GM21447 (cell line): ENCODE results near the gene CHRFAM7A.
"Not testable (repeated sequence)": the region's sequence is repeated elsewhere in the genome, so short reads cannot be mapped to it uniquely, and the experiment has no call there.

Experiments used
- ATAC-seq: cut with Tn5 transposase; IDR thresholded peaks from one replicate; pipeline ENCODE4 v1.9.1; 2021; ENCODE audit not compliant: unreplicated experiment

The CHRFAM7A gene

GRCh38 chr15:30392766-30393663, at the start of gene CHRFAM7A:
Gene CHRFAM7A, minus strand, starts transcription at chr15:30393540. Its CDS starts 10,189 bp downstream, at chr15:30383351.
- ATAC-seq, result not testable (repeated sequence)

GRCh38 chr15:30438348-30438747, 45.0 kb upstream of the CHRFAM7A start:
- not testable (repeated sequence) for ATAC-seq

- not testable (repeated sequence) for ATAC-seq
Observed at GRCh38 chr15:30435878-30436277, 42.5 kb upstream of the CHRFAM7A start.

DNA sequence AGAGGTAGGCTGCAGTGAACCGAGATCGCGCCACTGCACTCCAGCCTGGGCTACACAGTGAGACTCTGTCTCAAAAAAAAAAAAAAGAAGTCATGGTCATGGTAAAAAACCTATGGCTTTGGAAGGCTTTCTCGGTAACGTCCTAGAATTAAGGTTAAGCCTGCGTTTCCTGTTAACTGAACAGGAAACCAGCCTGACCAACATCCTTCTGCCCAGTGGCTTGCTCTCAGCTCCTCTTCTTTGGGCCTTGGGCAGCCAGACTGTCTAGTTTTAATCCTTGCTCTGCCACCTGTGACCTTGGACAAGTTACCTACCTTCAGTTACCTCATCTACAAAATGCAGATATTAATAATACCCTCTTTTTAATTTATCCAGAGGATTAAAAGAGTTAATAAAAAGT, 27.4 kb upstream of the CHRFAM7A start:
- ATAC-seq, result not testable (repeated sequence)

GRCh38 chr15:30414160-30414559, 20.8 kb upstream of the CHRFAM7A start, which contains the start of gene GOLGA8R:
Gene GOLGA8R, minus strand, starts transcription at chr15:30414260. Its CDS starts 98 bp downstream, at chr15:30414162.
- not testable (repeated sequence) for ATAC-seq

GRCh38 chr15:30407636-30408035, 14.3 kb upstream of the CHRFAM7A start:
- ATAC-seq, result not testable (repeated sequence)

- ATAC-seq, result not testable (repeated sequence)
Observed at GRCh38 chr15:30398988-30399387, 5.6 kb upstream of the CHRFAM7A start.

DNA sequence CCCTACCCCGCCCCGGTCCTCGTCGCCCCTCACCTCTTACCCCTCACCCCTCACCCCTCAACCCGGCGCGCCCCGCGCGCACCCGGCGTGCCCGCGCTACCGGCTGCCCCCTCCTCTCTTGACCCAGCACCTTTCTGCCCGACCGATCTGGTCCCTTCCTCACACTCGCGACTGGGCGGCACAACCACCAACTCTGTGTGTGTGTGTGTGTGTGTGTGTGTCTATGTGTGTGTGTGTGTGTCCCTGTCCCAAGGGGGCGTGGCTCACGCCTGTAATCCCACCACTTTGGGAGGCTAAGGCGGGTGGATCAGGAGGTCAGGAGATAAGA, 288 bp upstream of the CHRFAM7A start:
- ATAC-seq, result not testable (repeated sequence)

DNA sequence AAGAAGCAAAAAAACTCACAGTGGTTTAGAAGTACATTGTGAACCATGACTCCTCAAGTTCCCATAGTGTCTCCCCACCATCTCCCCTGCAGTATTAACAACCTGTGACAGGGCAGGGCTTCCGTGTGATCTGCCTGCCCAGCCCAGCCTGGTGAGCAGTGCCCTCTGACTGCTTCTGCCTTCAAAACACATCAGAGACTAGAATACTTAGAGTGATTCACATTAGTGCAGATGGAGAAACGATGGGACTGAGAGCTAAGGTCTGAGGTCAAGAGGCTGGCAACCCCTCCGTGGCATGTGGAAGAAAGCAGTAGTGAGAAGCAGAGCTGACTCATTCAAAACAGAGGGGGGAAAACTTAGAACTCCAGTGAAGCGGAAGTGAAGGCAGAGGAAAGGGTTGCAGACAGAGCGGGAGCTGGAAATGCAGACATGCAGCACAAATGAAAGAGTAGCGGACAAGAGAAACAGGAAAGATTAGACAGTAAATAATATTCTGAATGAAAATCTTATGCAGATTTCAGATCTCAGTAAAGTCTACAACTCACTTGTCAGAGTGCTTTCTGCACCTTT, 6.9 kb downstream of the CHRFAM7A start:
- not testable (repeated sequence) for ATAC-seq

- ATAC-seq, result not testable (repeated sequence)
Observed at GRCh38 chr15:30377082-30377413, 16.3 kb downstream of the CHRFAM7A start.

DNA sequence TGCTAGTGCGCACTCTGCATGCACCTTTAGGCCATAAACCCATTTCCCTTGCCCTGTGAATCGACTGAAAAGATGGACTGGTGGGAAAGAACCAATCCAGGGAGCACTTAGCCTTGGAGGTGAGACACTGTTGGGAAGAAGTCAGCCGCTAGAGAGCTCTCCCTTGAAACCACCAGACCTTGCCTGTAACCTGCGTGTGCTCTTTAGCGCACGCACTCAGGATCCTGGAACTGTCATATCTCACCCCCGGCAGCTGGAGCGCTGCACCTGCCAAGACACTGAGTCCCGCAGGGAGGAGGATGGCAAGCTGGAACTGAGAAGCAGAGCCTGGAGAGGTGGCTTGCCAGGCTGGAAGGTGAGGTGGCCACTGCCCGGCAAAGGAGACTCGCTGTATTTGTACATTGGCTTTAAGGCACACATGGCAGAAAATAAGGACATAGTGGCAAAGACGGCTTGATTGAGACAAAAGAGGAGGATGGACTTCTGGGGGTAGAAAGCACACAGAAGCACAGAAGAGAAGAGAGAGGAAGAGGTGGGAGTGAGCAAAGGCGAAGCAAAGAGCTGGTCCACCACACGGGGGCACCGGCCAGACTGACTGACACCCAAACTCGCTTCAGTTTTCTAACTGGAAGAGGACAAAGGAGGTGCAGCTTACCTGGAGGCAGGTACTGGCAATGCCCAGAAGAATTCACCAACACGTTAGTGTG, 16.8 kb downstream of the CHRFAM7A start:
- not testable (repeated sequence) for ATAC-seq

- ATAC-seq, result not testable (repeated sequence)
Observed at GRCh38 chr15:30375872-30376271, 17.5 kb downstream of the CHRFAM7A start.

DNA sequence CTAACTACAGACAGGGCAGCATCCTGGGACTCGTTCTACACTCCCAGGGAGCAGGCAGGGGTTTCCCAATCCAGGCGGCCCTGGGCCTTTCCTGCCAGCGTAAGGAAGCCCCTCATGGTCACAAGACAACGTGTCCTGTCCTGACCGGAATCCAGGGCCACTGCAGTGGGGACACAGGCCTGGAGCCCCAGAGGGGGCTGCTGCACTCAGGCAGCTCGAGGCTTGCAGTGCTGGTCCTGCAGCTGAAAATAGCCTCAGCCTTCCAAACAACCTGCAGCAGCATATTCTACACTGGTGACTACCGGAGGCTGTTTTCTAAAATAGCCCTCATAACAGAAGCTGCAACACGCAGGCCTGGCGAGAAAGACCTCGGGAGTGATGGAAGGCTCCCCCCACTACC, 18.5 kb downstream of the CHRFAM7A start:
- not testable (repeated sequence) for ATAC-seq

DNA sequence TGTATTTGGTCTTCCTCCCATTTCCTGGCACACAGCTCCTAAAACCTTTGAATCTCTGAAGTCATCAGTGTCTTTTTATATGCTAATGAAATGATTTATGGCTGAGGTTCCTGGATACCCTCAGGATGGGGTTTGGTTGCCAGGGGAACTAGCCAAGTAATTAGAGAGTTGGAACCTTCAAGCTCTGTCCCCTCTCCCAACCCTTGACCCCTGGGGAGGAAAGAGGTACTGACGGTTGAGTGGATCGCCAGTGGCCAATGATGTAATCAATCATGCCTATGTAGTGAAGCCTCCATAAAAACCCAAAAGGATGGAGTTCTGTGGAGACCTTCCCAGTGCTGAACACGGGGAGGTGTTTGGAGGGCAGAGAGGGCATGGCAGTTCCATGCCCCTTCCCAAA, 25.1 kb downstream of the CHRFAM7A start:
- not testable (repeated sequence) for ATAC-seq

DNA sequence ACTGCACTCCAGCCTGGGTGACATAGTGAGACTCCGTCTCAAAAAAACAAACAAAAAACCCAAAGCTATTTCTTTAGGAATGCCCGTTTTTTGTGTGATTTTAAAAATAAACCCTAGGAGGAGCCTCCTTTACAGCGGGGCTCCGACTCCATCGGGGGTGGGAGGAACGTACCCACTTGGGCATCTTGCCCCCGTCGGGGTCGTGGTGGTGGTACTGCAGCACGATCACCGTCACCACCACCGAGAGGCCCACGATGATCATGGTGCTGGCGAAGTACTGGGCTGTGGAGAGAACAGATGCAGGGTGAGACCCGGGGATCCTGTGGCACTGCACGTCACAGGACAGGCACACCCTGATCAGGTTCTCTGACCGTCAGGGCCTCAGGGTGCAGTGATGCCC, 26.1 kb downstream of the CHRFAM7A start:
- ATAC-seq, result not testable (repeated sequence)

DNA sequence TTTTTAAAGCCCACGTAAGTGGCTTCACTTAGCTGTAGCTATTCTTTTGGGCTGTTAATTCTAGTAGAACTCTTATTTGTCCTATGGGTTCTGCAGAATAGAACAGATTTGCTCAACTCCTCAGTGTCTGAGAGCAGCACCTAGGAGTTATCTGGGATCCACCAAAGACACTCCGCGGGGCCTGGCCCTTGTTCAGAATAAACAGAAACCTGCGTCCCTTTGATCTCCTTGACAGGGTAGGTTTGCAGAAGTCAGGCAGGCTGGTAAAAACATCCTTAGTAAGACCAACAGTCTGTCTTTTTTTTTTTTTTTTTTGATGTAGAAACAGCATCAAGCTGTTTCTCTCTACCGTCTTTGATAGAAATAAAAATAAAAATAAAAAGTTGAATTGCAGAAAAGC, 31.9 kb downstream of the CHRFAM7A start:
- not testable (repeated sequence) for ATAC-seq

DNA sequence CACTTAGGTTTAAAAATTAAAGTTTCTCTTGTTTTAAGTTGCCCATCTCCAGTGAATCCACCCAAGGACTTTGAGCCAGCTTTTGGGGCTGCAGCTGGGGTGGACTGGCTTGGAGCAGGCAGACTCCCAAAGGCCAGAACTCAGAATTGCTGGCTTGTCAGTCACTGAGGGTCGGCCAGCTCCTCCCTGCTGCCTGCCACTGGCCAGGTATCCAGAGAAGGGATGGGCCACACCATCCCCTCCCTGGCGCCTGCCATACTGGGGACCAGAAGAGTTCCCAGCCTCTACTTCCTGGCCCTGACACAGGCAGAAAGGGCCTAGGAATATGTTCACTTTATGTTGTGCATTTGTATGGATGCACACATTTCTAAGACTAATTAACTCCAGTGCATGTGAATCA, 32.4 kb downstream of the CHRFAM7A start:
- ATAC-seq, result not testable (repeated sequence)

GRCh38 chr15:30355043-30355442, 38.3 kb downstream of the CHRFAM7A start:
- ATAC-seq, result not testable (repeated sequence)

DNA sequence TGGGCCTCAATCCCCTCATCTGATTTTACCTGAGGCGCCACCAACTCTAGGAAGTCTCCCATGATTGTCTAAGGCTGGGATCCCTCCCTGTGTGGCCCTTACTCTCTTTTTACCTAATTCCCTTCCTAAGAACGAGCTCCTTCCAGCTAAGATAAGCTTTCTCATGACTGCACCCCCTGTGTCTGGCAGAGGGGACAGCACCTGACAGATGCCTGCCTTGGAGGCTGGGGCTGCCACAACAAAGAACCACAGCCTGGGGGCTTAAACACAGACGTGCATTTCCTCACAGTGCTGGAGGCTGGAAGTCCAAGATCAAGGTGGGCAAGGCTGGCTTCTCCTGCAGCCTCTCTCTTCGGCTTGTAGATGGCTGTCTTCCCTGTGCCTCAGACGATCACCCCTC, 43.5 kb downstream of the CHRFAM7A start:
- ATAC-seq, result not testable (repeated sequence)

DNA sequence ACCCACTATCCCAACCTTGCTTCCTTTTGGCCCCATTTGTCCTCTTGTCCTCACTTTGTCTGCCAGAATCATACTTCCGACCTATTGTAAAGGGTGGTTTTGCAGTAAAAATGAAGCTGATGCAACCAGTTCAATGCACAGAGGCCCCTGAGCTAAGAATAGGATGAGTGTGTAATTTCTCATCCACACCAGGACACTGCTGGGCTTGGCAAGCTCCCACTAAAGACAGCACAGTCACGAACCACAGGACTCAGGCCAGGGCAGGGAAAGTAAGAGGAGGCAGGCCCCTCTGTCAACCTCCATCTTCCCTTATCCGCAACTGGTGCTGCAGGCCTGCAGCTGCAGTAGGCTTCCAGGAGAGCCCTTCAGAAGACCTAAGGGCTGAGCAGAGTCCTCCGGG, 56.8 kb downstream of the CHRFAM7A start:
- ATAC-seq, result not testable (repeated sequence)

- not testable (repeated sequence) for ATAC-seq
Observed at GRCh38 chr15:30334152-30334551, 59.2 kb downstream of the CHRFAM7A start.

DNA sequence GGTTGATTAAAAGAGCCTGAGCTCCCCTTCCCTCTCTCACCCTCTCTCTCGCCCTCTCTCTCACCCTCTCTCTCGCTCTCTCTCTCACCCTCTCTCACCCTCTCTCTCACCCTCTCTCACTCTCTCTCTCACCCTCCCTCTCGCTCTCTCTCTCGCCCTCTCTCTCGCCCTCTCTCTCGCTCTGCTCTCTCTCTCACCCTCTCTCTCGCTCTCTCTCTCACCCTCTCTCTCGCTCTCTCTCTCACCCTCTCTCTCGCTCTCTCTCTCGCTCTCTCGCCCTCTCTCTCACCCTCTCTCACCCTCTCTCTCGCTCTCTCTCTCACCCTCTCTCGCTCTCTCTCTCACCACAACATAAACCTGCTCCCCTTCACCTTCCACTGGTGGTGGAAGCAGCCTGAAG, 67.2 kb downstream of the CHRFAM7A start:
- ATAC-seq, result not testable (repeated sequence)
